Tibial nerve (tissue), 4 donors: ENCODE data around the gene PLCB4. TPM values are rescaled to one million over a fixed set of nuclear protein-coding genes. Genes with fewer than 3 reads are reported as not detected.

Source experiments
- DNase-seq, 2 donors: peaks; one replicate each; pipeline ENCODE4 v3.0.0-alpha.2; 2019; ENCODE audit warnings: low spot score in 2 of 2
- H3K27ac ChIP-seq, 4 donors: fragments of 200-600 bp; sonication (generic) in 3 of 4; one replicate each; pipeline ENCODE4 v1.5.1; 2017 to 2019; ENCODE audit warnings: mild to moderate bottlenecking in 1 of 4
- H3K27me3 ChIP-seq, 2 donors: fragments of 200-600 bp; sonication (generic) in 1 of 2; one replicate each; pipeline versions ENCODE4 v1.5.1 to v1.6.0; 2017 to 2019
- H3K36me3 ChIP-seq, 3 donors: fragments of 200-600 bp; sonication (generic); one replicate each; pipeline ENCODE4 v1.5.1; 2018 to 2019
- H3K4me1 ChIP-seq, 4 donors: fragments of 200-600 bp; sonication (generic) in 3 of 4; one replicate each; pipeline ENCODE4 v1.5.1; 2017 to 2019
- H3K4me3 ChIP-seq, 4 donors: fragments of 200-600 bp; sonication (generic) in 3 of 4; one replicate each; pipeline ENCODE4 v1.5.1; 2017 to 2019; ENCODE audit warnings: mild to moderate bottlenecking in 1 of 4, moderate library complexity in 1 of 4
- H3K9me3 ChIP-seq, 4 donors: fragments of 200-600 bp; sonication (generic) in 3 of 4; one replicate each; pipeline ENCODE4 v1.5.1; 2017 to 2019
- EP300 ChIP-seq, 2 donors: sonication (generic); formaldehyde crosslinking; IDR thresholded peaks; one replicate each; pipeline ENCODE4 v1.6.1; 2017; ENCODE audit warnings: antibody characterized with exemption in 2 of 2, mild to moderate bottlenecking in 1 of 2
- POLR2A ChIP-seq, 2 donors: fragments of 450-650 bp; IDR thresholded peaks; one replicate each; pipeline ENCODE4 v1.6.1; 2017; ENCODE audit warnings: antibody characterized with exemption in 2 of 2, mild to moderate bottlenecking in 2 of 2, moderate library complexity in 2 of 2
- WGBS, 2 donors: methylation state at CpG; one replicate each; pipeline ENCODE4 v1.1.5; 2018; 5-methylcytosine and 5-hydroxymethylcytosine counted together
- total RNA-seq, 4 donors: library from RNA; depleted of rRNA; stranded (reverse); fragments of >200 nt; gene quantifications; one replicate each; pipeline ENCODE4 v1.1.0, GENCODE V29; 2016
- TF ChIP-seq, protein P1 (sequence below), 5 experiments: fragments of 200-600 bp in 3 of 5; fragments of 450-650 bp in 2 of 5; sonication (generic) in 3 of 5; IDR thresholded peaks; one replicate each; pipeline ENCODE4 v1.5.1; 2016 to 2019; ENCODE audit warnings: antibody characterized with exemption in 5 of 5, mild to moderate bottlenecking in 3 of 5, moderate library complexity in 2 of 5

The PLCB4 gene
- total RNA-seq, 4 donors from 2014 or later, result 35.7 to 52.9 (median 40.1) TPM

DNA sequence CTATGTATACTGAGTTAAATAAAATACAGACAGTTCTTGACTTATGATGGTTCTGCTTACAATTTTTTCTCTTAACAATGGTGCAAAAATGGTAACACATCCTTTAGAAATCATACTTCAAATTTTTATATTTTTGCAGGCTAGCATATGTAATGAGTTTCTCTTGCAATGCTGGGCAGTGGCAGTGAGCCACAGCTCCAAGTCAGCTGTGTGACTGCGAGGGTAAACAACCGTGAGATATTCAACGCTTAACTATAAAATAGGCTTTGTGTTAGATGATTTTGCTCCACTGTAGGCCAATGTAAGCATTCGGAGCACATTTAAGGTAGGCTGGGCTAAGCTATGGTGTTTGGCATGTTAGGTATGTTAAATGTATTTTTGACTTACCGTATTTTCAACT is 136.1 kb downstream of the PLCB4 start:
- DNase-seq, result no peak
- Histone ChIP-seq H3K27me3 (no peaks in the 10 kb centered on the region), H3K4me1 (peaks cover 0 to 12% (median 0%) of the 10 kb centered on the region in 4 donors), H3K27ac (no peak overlapping the region), H3K9me3 (no peaks in the 10 kb centered on the region), H3K4me3 (no peak overlapping the region), H3K36me3 (no peaks in the 10 kb centered on the region)
- no peak for TF ChIP-seq EP300 (IDR thresholded peaks at IDR 0.05)
- TF ChIP-seq POLR2A (IDR thresholded peaks at IDR 0.05), result no peak
- TF ChIP-seq, protein P1, sequence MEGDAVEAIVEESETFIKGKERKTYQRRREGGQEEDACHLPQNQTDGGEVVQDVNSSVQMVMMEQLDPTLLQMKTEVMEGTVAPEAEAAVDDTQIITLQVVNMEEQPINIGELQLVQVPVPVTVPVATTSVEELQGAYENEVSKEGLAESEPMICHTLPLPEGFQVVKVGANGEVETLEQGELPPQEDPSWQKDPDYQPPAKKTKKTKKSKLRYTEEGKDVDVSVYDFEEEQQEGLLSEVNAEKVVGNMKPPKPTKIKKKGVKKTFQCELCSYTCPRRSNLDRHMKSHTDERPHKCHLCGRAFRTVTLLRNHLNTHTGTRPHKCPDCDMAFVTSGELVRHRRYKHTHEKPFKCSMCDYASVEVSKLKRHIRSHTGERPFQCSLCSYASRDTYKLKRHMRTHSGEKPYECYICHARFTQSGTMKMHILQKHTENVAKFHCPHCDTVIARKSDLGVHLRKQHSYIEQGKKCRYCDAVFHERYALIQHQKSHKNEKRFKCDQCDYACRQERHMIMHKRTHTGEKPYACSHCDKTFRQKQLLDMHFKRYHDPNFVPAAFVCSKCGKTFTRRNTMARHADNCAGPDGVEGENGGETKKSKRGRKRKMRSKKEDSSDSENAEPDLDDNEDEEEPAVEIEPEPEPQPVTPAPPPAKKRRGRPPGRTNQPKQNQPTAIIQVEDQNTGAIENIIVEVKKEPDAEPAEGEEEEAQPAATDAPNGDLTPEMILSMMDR (IDR thresholded peaks at IDR 0.05), result no peak
- WGBS, 2 donors, result 51 to 55% methylated on average over 5 of the region's 5 CpGs

DNA sequence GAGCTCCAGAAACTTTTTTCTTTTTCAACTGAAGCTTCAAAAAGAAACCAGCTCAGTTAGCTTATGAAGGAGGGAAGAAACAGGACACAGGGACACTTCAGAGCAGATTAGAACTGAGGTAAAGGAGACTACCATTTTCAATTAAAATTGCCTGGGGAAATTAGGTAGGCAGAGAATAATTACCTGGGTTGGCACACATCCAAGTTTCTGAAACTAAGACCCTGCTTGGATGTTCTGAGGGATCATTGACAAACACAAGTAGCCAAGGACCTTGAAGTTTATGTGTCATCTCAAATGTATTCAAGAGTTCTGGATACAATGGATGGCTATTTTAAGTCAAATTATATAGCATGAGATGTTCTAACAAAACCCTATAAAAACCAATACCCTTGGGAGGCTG is 137.6 kb downstream of the PLCB4 start:
- Histone ChIP-seq H3K27me3 (no peaks in the 10 kb centered on the region), H3K27ac (no peak overlapping the region), H3K36me3 (no peaks in the 10 kb centered on the region)

DNA sequence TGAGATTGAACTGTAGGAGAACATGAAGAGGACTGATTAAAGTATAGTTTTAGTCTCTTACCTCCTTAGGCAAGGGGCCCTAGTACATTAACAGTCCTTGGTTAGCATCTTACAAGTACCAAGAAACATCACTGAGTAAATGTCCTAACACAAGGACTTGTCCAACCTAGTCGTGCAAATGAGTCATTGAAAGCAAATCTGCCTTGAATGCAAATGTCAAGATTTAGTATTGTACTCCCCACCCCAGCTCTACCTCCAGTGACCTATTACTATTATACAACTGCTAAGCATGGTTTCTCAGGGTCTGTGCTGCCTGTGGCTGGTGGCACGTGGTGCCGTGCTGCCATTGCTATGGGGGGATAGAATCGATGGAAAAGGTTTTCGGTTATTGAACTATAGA is 138.4 kb downstream of the PLCB4 start:
- Histone ChIP-seq H3K36me3 (no peaks in the 10 kb centered on the region), H3K9me3 (no peaks in the 10 kb centered on the region), H3K4me1 (peaks cover 0 to 12% (median 0%) of the 10 kb centered on the region in 4 donors), H3K27ac (no peak overlapping the region), H3K4me3 (no peak overlapping the region), H3K27me3 (no peaks in the 10 kb centered on the region)
- 87 to 91% methylated on average over 5 of the region's 5 CpGs for WGBS, 2 donors
- DNase-seq, result no peak
- no peak for TF ChIP-seq EP300 (IDR thresholded peaks at IDR 0.05)
- no peak for TF ChIP-seq POLR2A (IDR thresholded peaks at IDR 0.05)
- TF ChIP-seq, protein P1 (IDR thresholded peaks at IDR 0.05), result no peak

More for the DNA sequence above, 137.6 kb downstream of the PLCB4 start:
- TF ChIP-seq, protein P1 (IDR thresholded peaks at IDR 0.05), result no peak
- no peak for TF ChIP-seq POLR2A (IDR thresholded peaks at IDR 0.05)
- no peak for TF ChIP-seq EP300 (IDR thresholded peaks at IDR 0.05)
- DNase-seq, result no peak
- H3K4me3 ChIP-seq, result no peak overlapping the region
- no peaks in the 10 kb centered on the region for H3K9me3 ChIP-seq
- H3K4me1 ChIP-seq, result peaks cover 0 to 12% (median 0%) of the 10 kb centered on the region in 4 donors

DNA sequence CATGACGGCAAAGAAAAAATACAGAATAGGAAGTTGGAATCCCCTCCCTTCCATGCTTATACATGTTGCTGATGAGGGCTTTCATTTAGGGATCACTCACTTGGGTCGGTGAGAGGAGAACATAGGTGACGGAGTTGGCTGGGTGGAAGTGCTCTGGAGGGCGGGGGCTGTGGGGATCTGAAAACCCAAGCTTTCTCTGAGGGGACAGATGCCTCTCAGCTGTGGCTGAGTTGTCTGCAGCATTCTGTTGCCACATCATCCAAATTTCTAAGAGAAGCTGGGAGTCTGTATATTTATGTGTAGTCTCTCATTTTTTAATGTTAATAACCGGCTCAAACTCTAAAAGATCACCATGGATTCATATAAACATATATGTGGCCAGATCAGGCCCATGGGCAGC is 141.5 kb downstream of the PLCB4 start:
- Histone ChIP-seq H3K9me3 (no peaks in the 10 kb centered on the region), H3K4me3 (no peak overlapping the region), H3K27me3 (no peaks in the 10 kb centered on the region), H3K4me1 (peaks cover 0 to 7% (median 0%) of the 10 kb centered on the region in 4 donors), H3K36me3 (no peaks in the 10 kb centered on the region), H3K27ac (no peak overlapping the region)
- no peak for TF ChIP-seq POLR2A (IDR thresholded peaks at IDR 0.05)
- TF ChIP-seq EP300 (IDR thresholded peaks at IDR 0.05), result no peak
- TF ChIP-seq, protein P1 (IDR thresholded peaks at IDR 0.05), result no peak
- WGBS, 2 donors, result 88 to 92% methylated on average over 5 of the region's 5 CpGs
- DNase-seq, result no peak

DNA sequence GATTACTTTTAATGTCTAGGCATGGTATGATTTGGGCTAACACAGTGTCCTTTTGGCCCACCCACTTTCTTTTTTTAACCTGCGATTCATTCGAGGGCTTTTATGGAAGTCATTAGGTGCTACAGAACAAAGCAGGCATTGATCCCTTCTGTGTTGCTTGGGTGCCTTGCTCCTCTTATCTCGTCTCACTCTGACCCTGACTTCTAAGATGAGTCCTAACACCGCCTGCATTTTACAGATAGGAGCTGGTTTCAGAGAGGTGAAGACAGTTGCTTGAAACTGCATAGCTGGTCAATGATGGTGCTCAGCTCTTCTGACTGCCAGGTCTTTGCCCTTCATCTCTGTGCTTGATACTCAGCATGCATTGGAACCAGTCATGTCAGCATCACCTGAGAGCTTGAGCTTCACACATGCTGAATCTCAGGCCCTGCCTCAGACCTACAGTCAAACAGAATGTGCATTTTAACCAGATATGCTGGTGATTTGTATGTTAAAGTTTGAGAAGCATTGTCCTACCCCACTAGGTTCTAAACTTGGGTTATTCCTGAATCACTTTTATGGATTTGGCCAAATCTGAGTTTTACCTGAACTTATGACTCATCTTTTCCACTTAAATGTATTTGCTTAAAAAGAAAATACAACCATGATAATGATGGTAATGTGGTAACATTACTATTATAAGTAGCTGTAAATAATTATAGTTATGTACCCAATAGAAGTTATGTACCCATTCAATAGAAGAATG is 142.3 kb downstream of the PLCB4 start:
- Histone ChIP-seq H3K4me1 (no peaks in the 10 kb centered on the region), H3K9me3 (no peaks in the 10 kb centered on the region), H3K27me3 (no peaks in the 10 kb centered on the region), H3K36me3 (no peaks in the 10 kb centered on the region), H3K4me3 (no peak overlapping the region), H3K27ac (no peak overlapping the region)
- no peak for DNase-seq
- TF ChIP-seq EP300 (IDR thresholded peaks at IDR 0.05) (no peak), POLR2A (IDR thresholded peaks at IDR 0.05) (no peak)
- TF ChIP-seq, protein P1 (IDR thresholded peaks at IDR 0.05), result no peak
- 62 to 71% methylated on average over 4 of the region's 4 CpGs for WGBS, 2 donors
